HepG2 (cell line): Measurements from ENCODE around the gene ADAMTS16. TPM values are rescaled to one million over a fixed set of nuclear protein-coding genes. Genes with fewer than 3 reads are reported as not detected.

Experiments used
- ATAC-seq: fragments of 200-7000 bp; cut with Tn5 transposase; 3 replicates; pipeline ENCODE4 v1.9.1; 2020; ENCODE audit warnings: mild to moderate bottlenecking, moderate library complexity
- BruUV-seq: library from RNA; stranded (reverse); fragments of 400-500 nt; replicated peaks from 2 replicates; lab custom pipeline; 2021; lab: Mats Ljungman, UMichigan
- CTCF ChIA-PET: fragments of 300-600 bp; formaldehyde crosslinking; extraction: SDS; loops from one replicate; lab custom pipeline; 2021; ENCODE audit warnings: low total read pairs, inconsistent platforms, low intra/inter-chr PET ratio; lab: Yijun Ruan, JAX
- POLR2A ChIA-PET: fragments of 350-600 bp; sonication (Branson Sonifier 250); formaldehyde crosslinking; loops from one replicate; lab custom pipeline; 2020; ENCODE audit warnings: antibody characterized with exemption, inconsistent platforms; lab: Yijun Ruan, JAX
- DNase-seq: peaks from one replicate; pipeline ENCODE4 v3.0.0-alpha.2; 2015; ENCODE audit warnings: low spot score
- FAIRE-seq: peaks from 3 replicates; lab custom pipeline; 2011; peaks lifted over from hg19 to GRCh38; lab: Jason Lieb, UNC
- H2AFZ ChIP-seq: one replicate; pipeline ENCODE4 v1.6.1; 2011; ENCODE audit warnings: low read length, inconsistent platforms
- H3K27ac ChIP-seq: fragments of 300-600 bp; 3 replicates; pipeline ENCODE4 v1.8.0; 2011; ENCODE audit warnings: mixed run types, mild to moderate bottlenecking, mixed read lengths, low read length, inconsistent platforms; ENCODE audit not compliant: insufficient read depth; ENCODE audit errors: extremely low read length
- H3K27me3 ChIP-seq, 2 experiments: fragments of 200-600 bp in 1 of 2; 2 replicates in 1 of 2; 3 replicates in 1 of 2; pipeline versions ENCODE4 v1.6.0 to v1.8.0; 2011; ENCODE audit warnings: low read length in 2 of 2, mild to moderate bottlenecking in 2 of 2, moderate library complexity in 2 of 2, inconsistent platforms in 1 of 2; ENCODE audit not compliant: insufficient read depth in 2 of 2, control insufficient read depth in 1 of 2
- H3K36me3 ChIP-seq, 2 experiments: fragments of 200-600 bp in 1 of 2; replicated peaks in 1 of 2; 2 replicates in 1 of 2; 3 replicates in 1 of 2; pipeline versions ENCODE4 v1.5.1 to v1.8.0; 2011; ENCODE audit warnings: low read length in 2 of 2, inconsistent platforms in 1 of 2; ENCODE audit not compliant: insufficient read depth in 2 of 2, control insufficient read depth in 1 of 2
- H3K4me1 ChIP-seq: 2 replicates; pipeline ENCODE4 v1.5.1; 2012; ENCODE audit warnings: low read length, inconsistent platforms; ENCODE audit not compliant: insufficient read depth
- H3K4me2 ChIP-seq: 2 replicates; pipeline ENCODE4 v1.6.0; 2011; ENCODE audit warnings: low read depth, low read length, inconsistent platforms
- H3K4me3 ChIP-seq, 3 experiments: fragments of 200-600 bp in 1 of 3; sonication (generic), shearing (Covaris generic) in 1 of 3; replicated peaks in 1 of 3; 2 replicates each; pipeline ENCODE4 v1.5.1; 2011 to 2016; ENCODE audit warnings: low read length in 3 of 3, inconsistent platforms in 2 of 3, low read depth in 2 of 3, mild to moderate bottlenecking in 2 of 3, control low read depth in 1 of 3, mixed read lengths in 1 of 3; ENCODE audit not compliant: insufficient read depth in 1 of 3
- H3K79me2 ChIP-seq: one replicate; pipeline ENCODE4 v1.6.1; 2011; ENCODE audit warnings: low read length, inconsistent platforms; ENCODE audit not compliant: insufficient read depth
- H3K9ac ChIP-seq: 2 replicates; pipeline ENCODE4 v1.6.0; 2011; ENCODE audit warnings: mild to moderate bottlenecking, low read depth, low read length, inconsistent platforms; ENCODE audit not compliant: insufficient read depth
- H3K9me3 ChIP-seq: 2 replicates; pipeline ENCODE4 v1.5.1; 2012; ENCODE audit warnings: mild to moderate bottlenecking, low read length
- H4K20me1 ChIP-seq: 2 replicates; pipeline ENCODE4 v1.6.0; 2011; ENCODE audit warnings: inconsistent platforms, mild to moderate bottlenecking, low read length, moderate library complexity; ENCODE audit not compliant: insufficient read depth
- AHR ChIP-seq: IDR thresholded peaks from 2 replicates; pipeline ENCODE4 v1.6.1; 2018; ENCODE audit warnings: missing genetic modification reagents, missing compliant biosample characterization
- ATF2 ChIP-seq: sonication (generic); formaldehyde crosslinking; IDR thresholded peaks from 2 replicates; pipeline ENCODE4 v1.4.0; 2020; ENCODE audit warnings: missing genetic modification reagents
- ATF5 ChIP-seq: sonication (generic); formaldehyde crosslinking; IDR thresholded peaks from 2 replicates; pipeline ENCODE4 v1.4.0; 2020; ENCODE audit warnings: mild to moderate bottlenecking, low read depth, missing genetic modification reagents
- HMGXB4 ChIP-seq, 2 experiments: sonication (generic) in 1 of 2; formaldehyde crosslinking in 1 of 2; IDR thresholded peaks; 2 replicates each; pipeline versions ENCODE4 v1.4.0 to v1.6.1; 2018 to 2020; ENCODE audit warnings: missing genetic modification reagents in 2 of 2, borderline replicate concordance in 1 of 2, low read depth in 1 of 2, mild to moderate bottlenecking in 1 of 2, missing biosample characterization in 1 of 2
- HNRNPLL ChIP-seq: fragments of 200-400 bp; formaldehyde crosslinking; IDR thresholded peaks from 2 replicates; pipeline ENCODE4 v1.6.1; 2017; ENCODE audit warnings: mild to moderate bottlenecking, low read depth, low read length; ENCODE audit not compliant: poor library complexity, severe bottlenecking
- IRF2 ChIP-seq: IDR thresholded peaks from 2 replicates; pipeline ENCODE4 v1.6.1; 2018; ENCODE audit warnings: missing genetic modification reagents, missing compliant biosample characterization
- KDM1A ChIP-seq: IDR thresholded peaks from 2 replicates; pipeline ENCODE4 v1.6.1; 2016; ENCODE audit warnings: missing compliant biosample characterization
- RAD21 ChIP-seq: fragments of 450-650 bp; formaldehyde crosslinking; IDR thresholded peaks from 2 replicates; pipeline ENCODE4 v1.5.0; 2020; ENCODE audit warnings: mild to moderate bottlenecking
- SNAI1 ChIP-seq: sonication (generic); formaldehyde crosslinking; IDR thresholded peaks from 2 replicates; pipeline ENCODE4 v1.5.0; 2020; ENCODE audit warnings: mild to moderate bottlenecking, missing genetic modification reagents, borderline replicate concordance
- ZBED4 ChIP-seq: sonication (generic); formaldehyde crosslinking; IDR thresholded peaks from 2 replicates; pipeline ENCODE4 v1.4.0; 2020; ENCODE audit warnings: missing genetic modification reagents, borderline replicate concordance
- ZNF335 ChIP-seq: sonication (generic); formaldehyde crosslinking; IDR thresholded peaks from 2 replicates; pipeline ENCODE4 v1.4.0; 2020; ENCODE audit warnings: missing genetic modification reagents
- ZNF670 ChIP-seq: sonication (generic); formaldehyde crosslinking; IDR thresholded peaks from 2 replicates; pipeline ENCODE4 v1.8.0; 2022; ENCODE audit warnings: mild to moderate bottlenecking, missing genetic modification reagents, borderline replicate concordance
- ZNF784 ChIP-seq: sonication (generic); formaldehyde crosslinking; IDR thresholded peaks from 2 replicates; pipeline ENCODE4 v1.5.1; 2020; ENCODE audit warnings: missing genetic modification reagents, mild to moderate bottlenecking, borderline replicate concordance
- WGBS: methylation state at CpG from one replicate; pipeline ENCODE4 v1.1.6; 2017; ENCODE audit warnings: low lambda C conversion rate; 5-methylcytosine and 5-hydroxymethylcytosine counted together
- in situ Hi-C: cut with HindIII; loops from 2 replicates; pipeline ENCODE4 v1.10.0; 2017; ENCODE audit warnings: low pct_unique_long_range_greater_than_20kb; ENCODE audit not compliant: extremely low pct_ligation_motif_present
- intact Hi-C: fragments of 100-400 bp; cut with micrococcal nuclease; formaldehyde crosslinking; loops from one replicate; pipeline ENCODE4 v1.10.0; 2022; ENCODE audit not compliant: unreplicated experiment
- polyA plus RNA-seq, 8 experiments: library from polyadenylated mRNA; depleted of rRNA in 3 of 8; stranded (reverse) in 7 of 8; unstranded in 1 of 8; fragments of >200 nt; fragmentation: Illumina TruSeq in 4 of 8; extraction: Trizol in 4 of 8; gene quantifications; 2 replicates each; pipeline versions ENCODE4 v1.2.1 to v1.2.3, GENCODE V29; 2011 to 2016; ENCODE audit warnings: low read depth in 4 of 8, missing spikeins in 1 of 8, mixed read lengths in 1 of 8; ENCODE audit not compliant: insufficient read depth in 1 of 8
- total RNA-seq, 5 experiments: library from RNA; depleted of rRNA; stranded (reverse); fragments of >200 nt; fragmentation: Illumina TruSeq; extraction: Trizol; gene quantifications; 2 replicates each; pipeline ENCODE4 v1.2.3, GENCODE V29; 2016; ENCODE audit warnings: low read depth in 1 of 5

Gene ADAMTS16
- total and polyA plus RNA-seq, 2 of the 13 experiments (the other 11 are each of a cell fraction or from before 2014, with no cell fraction given), result 0.02 to 0.03 TPM

- TF ChIP-seq IRF2, result no peak
- no peak for TF ChIP-seq HNRNPLL
- TF ChIP-seq SNAI1 (CRISPR knock-in tag), result no peak
- TF ChIP-seq ZNF670 (CRISPR knock-in tag), result no peak
- no peak for TF ChIP-seq HMGXB4 (CRISPR knock-in tag; IDR thresholded peaks at IDR 0.05; ENCODE audit: borderline replicate concordance in 1 of 2, low read depth in 1 of 2)
- no peak for TF ChIP-seq ZNF784 (CRISPR knock-in tag)
These were observed 183.4 kb downstream of the ADAMTS16 start (continued) for GRCh38 chr5:5323551-5323950.

GRCh38 chr5:5326115-5326758, 186.1 kb downstream of the ADAMTS16 start:
- 14% methylated on average over 8 of the region's 9 CpGs for WGBS
- no peak overlapping the region for H3K27ac ChIP-seq
- FAIRE-seq (no peak), ATAC-seq (peak; percentile 41), DNase-seq (no peak)
- no peak overlapping the region for H3K9ac ChIP-seq
- in situ Hi-C loops (no loop called here), intact Hi-C loops (no loop called here)
- H3K9me3 ChIP-seq, result no peaks in the 10 kb centered on the region
- peaks cover 3 to 28% of the 10 kb centered on the region in 2 experiments; a peak in 3 of 5 replicates for H3K27me3 ChIP-seq
- peaks cover 15% of the 10 kb centered on the region for H3K4me1 ChIP-seq
- BruUV-seq, result no TSS peak
- H2AFZ ChIP-seq, result no peak overlapping the region
- ChIA-PET CTCF (no interaction called here), POLR2A (interaction anchor here (1.2 kb wide), 1 partner anchor 23 kb away, joined by 3 read pairs; no protein-coding TSS in a partner anchor)
- no peaks in the 10 kb centered on the region for H3K79me2 ChIP-seq
- no peaks in the 10 kb centered on the region for H3K36me3 ChIP-seq
- H3K4me2 ChIP-seq, result no peak overlapping the region
- no peak overlapping the region for H3K4me3 ChIP-seq
- no peaks in the 10 kb centered on the region for H4K20me1 ChIP-seq
- TF ChIP-seq ZNF335 (no peak), ZBED4 (CRISPR knock-in tag) (no peak), ATF2 (CRISPR knock-in tag) (no peak), KDM1A (no peak), RAD21 (CRISPR knock-in tag) (no peak), AHR (no peak), ATF5 (no peak)
